GM18868 (cell line): ENCODE measurements around the gene SHC4.
"Not testable (repeated sequence)": the region's sequence is repeated elsewhere in the genome, so short reads cannot be mapped to it uniquely, and the experiment has no call there.

Source experiments
- ATAC-seq: cut with Tn5 transposase; IDR thresholded peaks from one replicate; pipeline ENCODE4 v1.9.1; 2021; ENCODE audit warnings: mild to moderate bottlenecking, moderate library complexity; ENCODE audit not compliant: unreplicated experiment

Gene SHC4

GRCh38 chr15:48928877-48929538 lies 34.7 kb downstream of the SHC4 start:
- ATAC-seq = no peak

- ATAC-seq = no peak
Observed at GRCh38 chr15:48925714-48926223, 38.0 kb downstream of the SHC4 start.

GRCh38 chr15:48924528-48925393 lies 39.0 kb downstream of the SHC4 start:
- no peak for ATAC-seq

- no peak for ATAC-seq
Observed at GRCh38 chr15:48922046-48922445, 41.7 kb downstream of the SHC4 start.

GRCh38 chr15:48916721-48917120 lies 47.0 kb downstream of the SHC4 start:
- no peak for ATAC-seq

- no peak for ATAC-seq
Observed at GRCh38 chr15:48915861-48916260, 47.9 kb downstream of the SHC4 start.

GRCh38 chr15:48914717-48915116 lies 49.0 kb downstream of the SHC4 start:
- ATAC-seq = no peak

GRCh38 chr15:48913141-48913540 lies 50.6 kb downstream of the SHC4 start:
- ATAC-seq = no peak

- not testable (repeated sequence) for ATAC-seq
Observed at GRCh38 chr15:48910554-48910953, 53.2 kb downstream of the SHC4 start.

- ATAC-seq = not testable (repeated sequence)
Observed at GRCh38 chr15:48909313-48909712, 54.4 kb downstream of the SHC4 start.

- ATAC-seq = no peak
Observed at GRCh38 chr15:48905847-48906246, 57.9 kb downstream of the SHC4 start.

- no peak for ATAC-seq
Observed at GRCh38 chr15:48905216-48905615, 58.5 kb downstream of the SHC4 start.

- ATAC-seq = no peak
Observed at GRCh38 chr15:48904758-48905157, 59.0 kb downstream of the SHC4 start.

GRCh38 chr15:48899793-48900192 lies 63.9 kb downstream of the SHC4 start:
- no peak for ATAC-seq

- ATAC-seq = no peak
Observed at GRCh38 chr15:48898446-48898845, 65.3 kb downstream of the SHC4 start.

GRCh38 chr15:48898032-48898431 lies 65.7 kb downstream of the SHC4 start:
- no peak for ATAC-seq

- ATAC-seq = no peak
Observed at GRCh38 chr15:48896869-48897814, 66.6 kb downstream of the SHC4 start.

GRCh38 chr15:48893311-48893710 lies 70.4 kb downstream of the SHC4 start:
- no peak for ATAC-seq

- ATAC-seq = no peak
Observed at GRCh38 chr15:48891232-48891765, 72.4 kb downstream of the SHC4 start.

GRCh38 chr15:48890375-48890972 lies 73.2 kb downstream of the SHC4 start:
- ATAC-seq = no peak
